IPS-NIHi11 (cell line): ENCODE data around the gene LTBR.
"Not testable (repeated sequence)": the region's sequence is repeated elsewhere in the genome, so short reads cannot be mapped to it uniquely, and the experiment has no call there.

Experiments used
- DNase-seq: peaks from one replicate; pipeline ENCODE4 v3.0.0; 2012; ENCODE audit warnings: mixed read lengths, low spot score

Gene LTBR

GRCh38 chr12:6383572-6384498 lies at the start of gene LTBR:
Gene LTBR (plus strand): TSS chr12:6384162. CDS start chr12:6384359, 197 bp downstream.
- peak; percentile 88 for DNase-seq

GRCh38 chr12:6334359-6334758 lies 49.6 kb upstream of the LTBR start:
- DNase-seq: no peak

GRCh38 chr12:6334940-6335450 lies 49.0 kb upstream of the LTBR start:
- no peak for DNase-seq

GRCh38 chr12:6335451-6336078 lies 48.4 kb upstream of the LTBR start:
- peak; percentile 54 for DNase-seq

GRCh38 chr12:6336079-6336888 lies 47.7 kb upstream of the LTBR start:
- peak; percentile 94 for DNase-seq

GRCh38 chr12:6336889-6337853 lies 46.8 kb upstream of the LTBR start:
- no peak for DNase-seq

- no peak for DNase-seq
Observed at GRCh38 chr12:6337958-6338433, 46.0 kb upstream of the LTBR start.

- not testable (repeated sequence) for DNase-seq
Observed at GRCh38 chr12:6338536-6338935, 45.4 kb upstream of the LTBR start.

GRCh38 chr12:6338955-6339354 lies 45.0 kb upstream of the LTBR start:
- DNase-seq: no peak

GRCh38 chr12:6340032-6340638 lies 43.8 kb upstream of the LTBR start:
- DNase-seq: no peak

GRCh38 chr12:6340745-6341416 lies 43.1 kb upstream of the LTBR start:
- no peak for DNase-seq

GRCh38 chr12:6341417-6342139 lies 42.4 kb upstream of the LTBR start, which contains the start of gene TNFRSF1A:
Gene TNFRSF1A (minus strand): TSS chr12:6342076. CDS start chr12:6341814, 262 bp downstream.
- peak; percentile 86 for DNase-seq

- DNase-seq: no peak
Observed at GRCh38 chr12:6342140-6342889, 41.6 kb upstream of the LTBR start.

GRCh38 chr12:6343518-6343917 lies 40.4 kb upstream of the LTBR start:
- no peak for DNase-seq

- not testable (repeated sequence) for DNase-seq
Observed at GRCh38 chr12:6344101-6344660, 39.8 kb upstream of the LTBR start.

GRCh38 chr12:6345319-6346091 lies 38.5 kb upstream of the LTBR start:
- DNase-seq: no peak

- DNase-seq: no peak
Observed at GRCh38 chr12:6346235-6346832, 37.6 kb upstream of the LTBR start.
